Measurements from ENCODE around the gene OPA3. TPM values are rescaled to one million over a fixed set of nuclear protein-coding genes. Genes with fewer than 3 reads are reported as not detected.
"Not testable (repeated sequence)": the region's sequence is repeated elsewhere in the genome, so short reads cannot be mapped to it uniquely, and the experiment has no call there.

The OPA3 gene
- total RNA-seq, 2 donors from 2014 or later = 12.9 to 15.4 TPM

- H3K36me3 Mint-ChIP-seq (ENCODE audit: low read depth) = peaks cover 46% of the 10 kb centered on the region
- H3K9me3 ChIP-seq (ENCODE audit: control insufficient read depth, low read length) = no peaks in the 10 kb centered on the region
- no peak overlapping the region for H3K4me3 Mint-ChIP-seq
- no peak overlapping the region for H3K27ac ChIP-seq (ENCODE audit: low read depth, low read length)
- H3K27ac Mint-ChIP-seq = peak overlapping the region; percentile 88
- TF ChIP-seq CTCF (conservative IDR thresholded peaks at IDR 0.05) = no peak
- DNase-seq = no peak
- peaks cover 79% of the 10 kb centered on the region for H3K36me3 ChIP-seq (ENCODE audit: control insufficient read depth, insufficient read depth, low read length)
- no peaks in the 10 kb centered on the region for H3K27me3 Mint-ChIP-seq (ENCODE audit: insufficient read depth)
- peaks cover 5% of the 10 kb centered on the region for H3K4me1 Mint-ChIP-seq
- no peaks in the 10 kb centered on the region for H3K27me3 ChIP-seq (ENCODE audit: control insufficient read depth, insufficient read depth, low read length, poor library complexity, severe bottlenecking)
- H3K4me1 ChIP-seq (ENCODE audit: control insufficient read depth, insufficient read depth, low read length) = peaks cover 2% of the 10 kb centered on the region
- no peaks in the 10 kb centered on the region for H3K9me3 Mint-ChIP-seq
- no peak overlapping the region for H3K4me3 ChIP-seq (ENCODE audit: low read length)
- 90 to 95% methylated on average over 8 to 13 of the region's 13 CpGs for WGBS, 2 experiments (ENCODE audit: insufficient coverage in 1 of 2, insufficient read length in 1 of 2)
- no peak overlapping the region for H3K9ac ChIP-seq (ENCODE audit: extremely low read depth, low read length, poor library complexity, severe bottlenecking)
Observed at GRCh38 chr19:45514376-45515051, 70.1 kb downstream of the OPA3 start.

- peaks cover 11% of the 10 kb centered on the region for H3K4me1 Mint-ChIP-seq
- DNase-seq = no peak
- Histone ChIP-seq H3K27me3 (ENCODE audit: control insufficient read depth, insufficient read depth, low read length, poor library complexity, severe bottlenecking) (no peaks in the 10 kb centered on the region), H3K9ac (ENCODE audit: extremely low read depth, low read length, poor library complexity, severe bottlenecking) (no peak overlapping the region), H3K4me3 (ENCODE audit: low read length) (no peak overlapping the region), H3K36me3 (ENCODE audit: control insufficient read depth, insufficient read depth, low read length) (peaks cover 65% of the 10 kb centered on the region), H3K27ac (ENCODE audit: low read depth, low read length) (no peak overlapping the region), H3K9me3 (ENCODE audit: control insufficient read depth, low read length) (no peaks in the 10 kb centered on the region), H3K4me1 (ENCODE audit: control insufficient read depth, insufficient read depth, low read length) (peaks cover 5% of the 10 kb centered on the region)
- H3K9me3 Mint-ChIP-seq = no peaks in the 10 kb centered on the region
- no peaks in the 10 kb centered on the region for H3K27me3 Mint-ChIP-seq (ENCODE audit: insufficient read depth)
- H3K36me3 Mint-ChIP-seq (ENCODE audit: low read depth) = peaks cover 41% of the 10 kb centered on the region
- 95 to 98% methylated on average over 5 to 6 of the region's 6 CpGs for WGBS, 2 experiments (ENCODE audit: insufficient coverage in 1 of 2, insufficient read length in 1 of 2)
- TF ChIP-seq CTCF (conservative IDR thresholded peaks at IDR 0.05) = no peak
- no peak overlapping the region for H3K4me3 Mint-ChIP-seq
- peak overlapping the region; percentile 35 for H3K27ac Mint-ChIP-seq
Observed at GRCh38 chr19:45512881-45513483, 71.6 kb downstream of the OPA3 start.

GRCh38 chr19:45511074-45511473 lies 73.5 kb downstream of the OPA3 start:
- no peak for DNase-seq
- Histone ChIP-seq H3K4me1 (ENCODE audit: control insufficient read depth, insufficient read depth, low read length) (peaks cover 5% of the 10 kb centered on the region), H3K27ac (ENCODE audit: low read depth, low read length) (no peak overlapping the region), H3K9ac (ENCODE audit: extremely low read depth, low read length, poor library complexity, severe bottlenecking) (no peak overlapping the region), H3K4me3 (ENCODE audit: low read length) (no peak overlapping the region), H3K36me3 (ENCODE audit: control insufficient read depth, insufficient read depth, low read length) (peaks cover 51% of the 10 kb centered on the region), H3K9me3 (ENCODE audit: control insufficient read depth, low read length) (no peaks in the 10 kb centered on the region), H3K27me3 (ENCODE audit: control insufficient read depth, insufficient read depth, low read length, poor library complexity, severe bottlenecking) (no peaks in the 10 kb centered on the region)
- 98 to 100% methylated on average over 5 of the region's 5 CpGs for WGBS, 2 experiments (ENCODE audit: insufficient coverage in 1 of 2, insufficient read length in 1 of 2)
- Mint-ChIP-seq H3K9me3 (no peaks in the 10 kb centered on the region), H3K27ac (no peak overlapping the region), H3K27me3 (ENCODE audit: insufficient read depth) (no peaks in the 10 kb centered on the region), H3K4me3 (no peak overlapping the region), H3K36me3 (ENCODE audit: low read depth) (peaks cover 30% of the 10 kb centered on the region), H3K4me1 (peaks cover 13% of the 10 kb centered on the region)
- TF ChIP-seq CTCF (conservative IDR thresholded peaks at IDR 0.05) = no peak

- not testable (repeated sequence) for H3K9ac ChIP-seq (ENCODE audit: extremely low read depth, low read length, poor library complexity, severe bottlenecking); DNase-seq; H3K9me3 Mint-ChIP-seq; H3K4me1 ChIP-seq (ENCODE audit: control insufficient read depth, insufficient read depth, low read length); H3K27me3 Mint-ChIP-seq (ENCODE audit: insufficient read depth); H3K27ac ChIP-seq (ENCODE audit: low read depth, low read length); H3K27ac Mint-ChIP-seq; H3K27me3 ChIP-seq (ENCODE audit: control insufficient read depth, insufficient read depth, low read length, poor library complexity, severe bottlenecking); H3K9me3 ChIP-seq (ENCODE audit: control insufficient read depth, low read length)
- H3K36me3 Mint-ChIP-seq (ENCODE audit: low read depth) = peaks cover 24% of the 10 kb centered on the region
- peaks cover 20% of the 10 kb centered on the region for H3K4me1 Mint-ChIP-seq
- H3K4me3 ChIP-seq (ENCODE audit: low read length) = peak overlapping the region; percentile 99
- H3K4me3 Mint-ChIP-seq = peak overlapping the region; percentile 91
- 92 to 98% methylated on average over 9 to 11 of the region's 11 CpGs for WGBS, 2 experiments (ENCODE audit: insufficient coverage in 1 of 2, insufficient read length in 1 of 2)
- H3K36me3 ChIP-seq (ENCODE audit: control insufficient read depth, insufficient read depth, low read length) = peaks cover 44% of the 10 kb centered on the region
Observed at GRCh38 chr19:45510352-45510751, 74.2 kb downstream of the OPA3 start.

Data from endodermal cell (in vitro differentiated cells).